DOHH2 (cell line): ENCODE results near the gene PEA15.

Source experiments
- EZH2phosphoT487 ChIP-seq: fragments of 200-600 bp; sonication (generic); IDR thresholded peaks from 2 replicates; pipeline ENCODE4 v1.6.1; 2017; ENCODE audit warnings: borderline replicate concordance, mild to moderate bottlenecking, antibody characterized with exemption, low read length, moderate library complexity, mixed read lengths
- TF ChIP-seq, protein P1 (sequence below): fragments of 200-600 bp; sonication (generic); IDR thresholded peaks from one replicate; pipeline ENCODE4 v1.5.1; 2014; ENCODE audit warnings: antibody characterized with exemption, mild to moderate bottlenecking, low read depth, low read length; ENCODE audit not compliant: poor library complexity, severe bottlenecking

DNA sequence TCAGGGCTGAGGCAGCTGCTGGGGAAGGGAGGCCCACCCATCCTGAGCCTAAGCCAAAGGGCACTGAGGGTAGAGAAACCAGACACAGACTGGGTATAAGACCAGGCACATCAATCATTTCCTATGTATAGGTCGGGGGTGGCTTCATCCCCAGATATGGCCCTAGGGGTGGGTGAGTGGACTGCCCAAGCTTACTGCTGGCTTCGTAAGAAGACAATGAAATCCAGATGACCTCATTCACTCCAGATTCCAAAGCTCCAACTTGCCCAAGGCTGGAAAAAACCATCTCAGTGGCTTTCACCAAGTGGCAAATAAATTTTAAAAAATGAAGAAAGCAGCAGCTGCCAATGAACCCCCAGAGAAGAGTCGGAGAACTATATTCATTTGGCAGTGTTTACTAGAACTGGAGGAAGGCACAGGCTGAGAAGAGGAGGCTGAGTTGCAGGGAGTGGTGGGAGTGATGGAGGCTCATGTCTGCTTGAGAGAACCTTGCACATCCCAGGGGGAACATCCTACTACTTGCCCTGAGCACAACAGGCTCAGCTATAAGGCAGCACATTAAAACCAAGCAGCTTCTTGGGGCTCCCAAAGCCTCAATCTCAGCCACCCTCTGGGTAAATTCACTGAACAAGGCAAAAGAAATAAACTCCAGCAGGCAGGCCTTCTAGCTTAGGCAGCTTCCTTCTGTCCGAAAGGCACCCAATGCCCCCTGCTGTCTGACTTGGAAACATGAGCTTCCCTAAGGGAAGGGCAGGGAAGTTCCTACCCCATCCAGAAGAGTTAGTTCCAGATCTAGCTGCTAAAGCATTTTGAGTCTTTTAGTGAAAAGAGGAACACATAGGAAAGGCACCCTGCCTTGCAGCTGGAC lies 14.1 kb downstream of the PEA15 start:
- TF ChIP-seq, protein P1, sequence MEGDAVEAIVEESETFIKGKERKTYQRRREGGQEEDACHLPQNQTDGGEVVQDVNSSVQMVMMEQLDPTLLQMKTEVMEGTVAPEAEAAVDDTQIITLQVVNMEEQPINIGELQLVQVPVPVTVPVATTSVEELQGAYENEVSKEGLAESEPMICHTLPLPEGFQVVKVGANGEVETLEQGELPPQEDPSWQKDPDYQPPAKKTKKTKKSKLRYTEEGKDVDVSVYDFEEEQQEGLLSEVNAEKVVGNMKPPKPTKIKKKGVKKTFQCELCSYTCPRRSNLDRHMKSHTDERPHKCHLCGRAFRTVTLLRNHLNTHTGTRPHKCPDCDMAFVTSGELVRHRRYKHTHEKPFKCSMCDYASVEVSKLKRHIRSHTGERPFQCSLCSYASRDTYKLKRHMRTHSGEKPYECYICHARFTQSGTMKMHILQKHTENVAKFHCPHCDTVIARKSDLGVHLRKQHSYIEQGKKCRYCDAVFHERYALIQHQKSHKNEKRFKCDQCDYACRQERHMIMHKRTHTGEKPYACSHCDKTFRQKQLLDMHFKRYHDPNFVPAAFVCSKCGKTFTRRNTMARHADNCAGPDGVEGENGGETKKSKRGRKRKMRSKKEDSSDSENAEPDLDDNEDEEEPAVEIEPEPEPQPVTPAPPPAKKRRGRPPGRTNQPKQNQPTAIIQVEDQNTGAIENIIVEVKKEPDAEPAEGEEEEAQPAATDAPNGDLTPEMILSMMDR, result peak; percentile 31
- no peak for TF ChIP-seq EZH2phosphoT487
